OCI-LY3 (cell line): ENCODE results near the gene MASP1.

ENCODE experiments used
- CTCF ChIP-seq: fragments of 200-600, 300-600 bp; sonication (generic); IDR thresholded peaks from 2 replicates; pipeline ENCODE4 v1.5.1; 2014; ENCODE audit warnings: antibody characterized with exemption, low read length, low read depth
- EZH2phosphoT487 ChIP-seq: fragments of 200-600 bp; shearing (Covaris generic); IDR thresholded peaks from 2 replicates; pipeline ENCODE4 v1.6.1; 2018; ENCODE audit warnings: antibody characterized with exemption, mixed run types, low read depth

GRCh38 chr3:187323091-187323490 lies 31.6 kb upstream of the MASP1 start:
- no peak for TF ChIP-seq CTCF
- TF ChIP-seq EZH2phosphoT487: no peak
